H9 (cell line): ENCODE results near the gene ANGPTL7. TPM values are rescaled to one million over a fixed set of nuclear protein-coding genes. Genes with fewer than 3 reads are reported as not detected.
"Not testable (repeated sequence)": the region's sequence is repeated elsewhere in the genome, so short reads cannot be mapped to it uniquely, and the experiment has no call there.

Source experiments
- DNase-seq: peaks from one replicate; pipeline ENCODE4 v3.0.0-alpha.2; 2017
- H2AFZ ChIP-seq: one replicate; pipeline ENCODE4 v1.6.1; 2013; ENCODE audit warnings: mild to moderate bottlenecking, low read length, control low read depth, moderate library complexity
- H2AK5ac ChIP-seq: 2 replicates; pipeline ENCODE4 v1.6.1; 2013; ENCODE audit warnings: low read length, control low read depth, mixed read lengths; ENCODE audit not compliant: insufficient read length
- H2BK120ac ChIP-seq: one replicate; pipeline ENCODE4 v1.6.1; 2013; ENCODE audit warnings: low read depth, mild to moderate bottlenecking, low read length, control low read depth, inconsistent platforms; ENCODE audit not compliant: poor library complexity, severe bottlenecking
- H2BK12ac ChIP-seq: 2 replicates; pipeline ENCODE4 v1.6.1; 2013; ENCODE audit warnings: low read length, control low read depth, mixed read lengths, low read depth; ENCODE audit not compliant: insufficient read length
- H2BK15ac ChIP-seq: 2 replicates; pipeline ENCODE4 v1.6.1; 2013; ENCODE audit warnings: low read depth, low read length, control low read depth
- H2BK20ac ChIP-seq: one replicate; pipeline ENCODE4 v1.6.1; 2013; ENCODE audit warnings: low read depth, mild to moderate bottlenecking, low read length, control low read depth, inconsistent platforms; ENCODE audit not compliant: poor library complexity, severe bottlenecking
- H2BK5ac ChIP-seq: 2 replicates; pipeline ENCODE4 v1.6.1; 2013; ENCODE audit warnings: low read length, control low read depth, mixed read lengths; ENCODE audit not compliant: insufficient read length
- H3K14ac ChIP-seq: 2 replicates; pipeline ENCODE4 v1.6.1; 2013; ENCODE audit warnings: low read length, control low read depth; ENCODE audit not compliant: insufficient read depth
- H3K18ac ChIP-seq: 2 replicates; pipeline ENCODE4 v1.6.1; 2013; ENCODE audit warnings: low read depth, mild to moderate bottlenecking, mixed read lengths, low read length, control low read depth; ENCODE audit not compliant: insufficient read length
- H3K23ac ChIP-seq: 2 replicates; pipeline ENCODE4 v1.6.1; 2013; ENCODE audit warnings: low read length, control low read depth, mixed read lengths, low read depth; ENCODE audit not compliant: insufficient read length
- H3K23me2 ChIP-seq: 2 replicates; pipeline ENCODE4 v1.6.1; 2013; ENCODE audit warnings: low read depth, mild to moderate bottlenecking, mixed read lengths, low read length, control low read depth; ENCODE audit not compliant: insufficient read length, poor library complexity, severe bottlenecking
- H3K27ac ChIP-seq: 2 replicates; pipeline ENCODE4 v1.5.1; 2013; ENCODE audit warnings: low read length, control low read depth, mixed read lengths, low read depth; ENCODE audit not compliant: insufficient read length
- H3K27me3 ChIP-seq: 2 replicates; pipeline ENCODE4 v1.6.1; 2013; ENCODE audit warnings: low read length, control low read depth, inconsistent platforms; ENCODE audit not compliant: insufficient read depth
- H3K4ac ChIP-seq: 2 replicates; pipeline ENCODE4 v1.6.1; 2013; ENCODE audit warnings: low read depth, mild to moderate bottlenecking, control low read depth, inconsistent platforms, low read length, moderate library complexity
- H3K4me1 ChIP-seq: 2 replicates; pipeline ENCODE4 v1.6.1; 2013; ENCODE audit warnings: low read length, control low read depth, inconsistent platforms; ENCODE audit not compliant: insufficient read depth
- H3K4me2 ChIP-seq: 2 replicates; pipeline ENCODE4 v1.6.1; 2013; ENCODE audit warnings: low read length, control low read depth, mixed read lengths; ENCODE audit not compliant: insufficient read length, insufficient read depth
- H3K56ac ChIP-seq: 2 replicates; pipeline ENCODE4 v1.6.1; 2013; ENCODE audit warnings: low read depth, mild to moderate bottlenecking, mixed read lengths, low read length, control low read depth; ENCODE audit not compliant: insufficient read length
- H3K79me1 ChIP-seq: 2 replicates; pipeline ENCODE4 v1.6.1; 2013; ENCODE audit warnings: low read depth, mild to moderate bottlenecking, moderate library complexity, low read length, control low read depth, inconsistent platforms; ENCODE audit not compliant: insufficient read depth, poor library complexity, severe bottlenecking
- H3K79me2 ChIP-seq: 2 replicates; pipeline ENCODE4 v1.6.1; 2013; ENCODE audit warnings: low read length, control low read depth, inconsistent platforms; ENCODE audit not compliant: insufficient read depth
- H3K9ac ChIP-seq: 2 replicates; pipeline ENCODE4 v1.6.1; 2013; ENCODE audit warnings: low read length, control low read depth, mixed read lengths; ENCODE audit not compliant: insufficient read length; ENCODE audit errors: extremely low read depth
- H3K9me3 ChIP-seq: one replicate; pipeline ENCODE4 v1.6.1; 2013; ENCODE audit warnings: low read depth, low read length, inconsistent platforms; ENCODE audit not compliant: control insufficient read depth
- H3T11ph ChIP-seq: one replicate; pipeline ENCODE4 v1.6.1; 2013; ENCODE audit warnings: mild to moderate bottlenecking, low read length, control low read depth, inconsistent platforms
- H4K20me1 ChIP-seq: one replicate; pipeline ENCODE4 v1.6.1; 2013; ENCODE audit not compliant: control insufficient read depth, insufficient read length, insufficient read depth
- H4K5ac ChIP-seq: 2 replicates; pipeline ENCODE4 v1.6.1; 2013; ENCODE audit warnings: low read depth, mild to moderate bottlenecking, mixed read lengths, low read length, control low read depth; ENCODE audit not compliant: insufficient read length
- H4K8ac ChIP-seq: replicated peaks from 2 replicates; pipeline ENCODE4 v1.6.1; 2013; ENCODE audit warnings: low read length, control low read depth, mixed read lengths, low read depth; ENCODE audit not compliant: insufficient read length
- H4K91ac ChIP-seq: 2 replicates; pipeline ENCODE4 v1.6.1; 2013; ENCODE audit warnings: low read depth, mild to moderate bottlenecking, moderate library complexity, mixed read lengths, low read length, control low read depth; ENCODE audit not compliant: insufficient read length
- H3K27ac Mint-ChIP-seq, 3 experiments: 2 replicates in 2 of 3; 3 replicates in 1 of 3; pipeline ENCODE4 v1.8.0; 2020 to 2021; ENCODE audit warnings: mixed read lengths in 3 of 3, mild to moderate bottlenecking in 1 of 3, moderate library complexity in 1 of 3
- H3K27me3 Mint-ChIP-seq: 2 replicates; pipeline ENCODE4 v1.8.0; 2021; ENCODE audit warnings: low read depth, mild to moderate bottlenecking, moderate library complexity, mixed read lengths
- H3K36me3 Mint-ChIP-seq, 3 experiments: 2 replicates in 2 of 3; 3 replicates in 1 of 3; pipeline ENCODE4 v1.8.0; 2020 to 2021; ENCODE audit warnings: low read depth in 3 of 3, mixed read lengths in 3 of 3; ENCODE audit not compliant: insufficient read depth in 1 of 3
- H3K4me1 Mint-ChIP-seq, 2 experiments: 2 replicates each; pipeline ENCODE4 v1.8.0; 2020; ENCODE audit warnings: mixed read lengths in 2 of 2
- H3K4me3 Mint-ChIP-seq, 2 experiments: 2 replicates in 1 of 2; 3 replicates in 1 of 2; pipeline ENCODE4 v1.8.0; 2020 to 2021; ENCODE audit warnings: mild to moderate bottlenecking in 2 of 2, mixed read lengths in 2 of 2, moderate library complexity in 1 of 2
- H3K9me3 Mint-ChIP-seq, 2 experiments: 2 replicates in 1 of 2; 3 replicates in 1 of 2; pipeline ENCODE4 v1.8.0; 2020; ENCODE audit warnings: mild to moderate bottlenecking in 2 of 2, mixed read lengths in 2 of 2, moderate library complexity in 1 of 2
- CTCF ChIP-seq: fragments of 200-600 bp; sonication (generic); conservative IDR thresholded peaks from 3 replicates; pipeline ENCODE4 v1.8.0; 2021; ENCODE audit warnings: antibody characterized with exemption, mild to moderate bottlenecking
- WGBS: extraction: QIAGEN DNeasy Blood & Tissue Kit; methylation state at CpG from one replicate; pipeline ENCODE4 v1.1.7; 2013; ENCODE audit warnings: missing lambda C conversion rate, low lambda C conversion rate, mixed read lengths; ENCODE audit not compliant: insufficient read length; ENCODE audit errors: extremely low coverage; 5-methylcytosine and 5-hydroxymethylcytosine counted together
- total RNA-seq: library from RNA; stranded (reverse); gene quantifications from 2 replicates; pipeline ENCODE4 v1.2.1, GENCODE V29; 2021

The ANGPTL7 gene
- total RNA-seq, 1 experiment from 2014 or later, result not detected

GRCh38 chr1:11179125-11179524, 10.0 kb upstream of the ANGPTL7 start:
- no peak for TF ChIP-seq CTCF
- Histone ChIP-seq H3K79me2 (no peaks in the 10 kb centered on the region), H2BK120ac (no peak overlapping the region), H2BK15ac (no peak overlapping the region), H3K4me1 (no peaks in the 10 kb centered on the region), H2BK12ac (no peak overlapping the region), H3K4ac (no peak overlapping the region), H3K9ac (no peak overlapping the region), H4K20me1 (no peaks in the 10 kb centered on the region), H4K5ac (no peak overlapping the region), H3K23me2 (no peaks in the 10 kb centered on the region), H2AK5ac (no peak overlapping the region), H2AFZ (no peak overlapping the region), H3K27me3 (no peaks in the 10 kb centered on the region), H3T11ph (no peak overlapping the region), H3K56ac (no peak overlapping the region), H3K18ac (no peak overlapping the region), H3K4me2 (no peak overlapping the region), H2BK5ac (no peak overlapping the region), H4K8ac (no peak overlapping the region), H3K23ac (no peak overlapping the region), H4K91ac (no peak overlapping the region), H3K9me3 (no peaks in the 10 kb centered on the region), H3K14ac (no peak overlapping the region), H3K27ac (no peak overlapping the region), H3K79me1 (no peaks in the 10 kb centered on the region), H2BK20ac (no peak overlapping the region)
- H3K4me1 Mint-ChIP-seq, result peaks cover 0 to 4% of the 10 kb centered on the region in 2 experiments; a peak in 2 of 4 replicates
- H3K27ac Mint-ChIP-seq, result no peak overlapping the region
- H3K27me3 Mint-ChIP-seq, result no peaks in the 10 kb centered on the region
- DNase-seq, result no peak
- H3K4me3 Mint-ChIP-seq, result no peak overlapping the region
- no peaks in the 10 kb centered on the region for H3K9me3 Mint-ChIP-seq
- H3K36me3 Mint-ChIP-seq, result peaks cover 3 to 10% (median 9%) of the 10 kb centered on the region in 3 experiments; a peak in 6 of 7 replicates

GRCh38 chr1:11179749-11180148, 9.4 kb upstream of the ANGPTL7 start:
- Mint-ChIP-seq H3K36me3 (peaks cover 4 to 12% (median 11%) of the 10 kb centered on the region in 3 experiments; a peak in 6 of 7 replicates), H3K27ac (0 out of 7 replicates have a peak overlapping the region, but pooled peaks of 1 of the 3 experiments have one; percentile 28)
- not testable (repeated sequence) for H3K79me1 ChIP-seq, H2BK120ac ChIP-seq, H3K14ac ChIP-seq, H2BK20ac ChIP-seq, H2BK5ac ChIP-seq, H3K4me3 Mint-ChIP-seq, H3K56ac ChIP-seq, H3K23ac ChIP-seq, H3K4me1 Mint-ChIP-seq, H3K23me2 ChIP-seq, H3K9me3 ChIP-seq, H4K5ac ChIP-seq, H4K8ac ChIP-seq, H2AK5ac ChIP-seq, H3K27me3 Mint-ChIP-seq, H3K9me3 Mint-ChIP-seq, H3K4me2 ChIP-seq, H3K18ac ChIP-seq, H4K91ac ChIP-seq, H3K4ac ChIP-seq, H2AFZ ChIP-seq, H2BK15ac ChIP-seq, H4K20me1 ChIP-seq, H3K9ac ChIP-seq, H3K27ac ChIP-seq, H2BK12ac ChIP-seq, DNase-seq, H3K79me2 ChIP-seq, H3T11ph ChIP-seq, H3K27me3 ChIP-seq, H3K4me1 ChIP-seq
- no CpG with 5 or more reads among the region's 3 CpGs for WGBS
